HG02852 (cell line): Measurements from ENCODE around the gene YEATS2.
"Not testable (repeated sequence)": the region's sequence is repeated elsewhere in the genome, so short reads cannot be mapped to it uniquely, and the experiment has no call there.

Experiments used
- ATAC-seq: cut with Tn5 transposase; IDR thresholded peaks from one replicate; pipeline ENCODE4 v1.9.1; 2021; ENCODE audit warnings: mild to moderate bottlenecking, moderate library complexity; ENCODE audit not compliant: unreplicated experiment

YEATS2 gene

DNA sequence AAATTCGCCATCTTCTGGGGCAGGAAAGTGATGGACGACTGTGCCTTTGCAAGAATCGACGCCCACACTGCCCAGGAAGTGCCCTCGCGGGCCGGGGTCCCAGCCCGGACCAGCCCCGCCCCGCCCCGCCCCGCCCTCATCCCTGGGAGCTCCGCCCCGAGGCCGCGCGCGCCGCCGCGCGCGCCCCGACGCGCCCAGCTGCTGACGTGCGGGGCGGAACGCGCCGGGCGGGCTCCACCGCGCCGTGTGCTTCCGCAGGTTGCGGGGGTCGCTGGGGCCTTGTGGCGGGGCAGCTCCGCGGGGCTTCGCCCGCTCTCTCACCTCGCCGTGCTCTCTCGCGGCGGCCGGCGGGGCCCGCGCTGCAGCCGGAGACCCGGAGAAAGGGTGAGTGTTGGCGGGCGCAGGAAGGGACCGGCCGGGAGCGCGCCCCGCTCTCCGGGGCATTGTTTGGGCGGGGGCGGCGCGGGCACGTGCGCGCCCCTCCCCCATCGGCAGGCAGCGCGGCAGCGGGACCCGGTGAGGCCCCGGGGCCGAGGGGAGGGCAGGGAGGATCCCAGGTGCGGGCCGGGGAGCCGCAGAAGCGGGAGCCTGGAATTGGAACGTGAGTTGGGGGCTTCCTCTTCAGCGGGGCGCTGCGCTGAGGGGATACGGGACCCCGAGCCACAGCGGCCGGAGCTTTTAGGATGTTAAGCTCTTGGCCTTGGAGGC lies at the start of gene YEATS2:
Gene YEATS2, plus strand, starts transcription at position 188 of the 708 bp plus-strand sequence. CDS start 17,366 bp downstream, outside the sequence.
- peak; percentile 86 for ATAC-seq

- ATAC-seq, result no peak
Observed at GRCh38 chr3:183650554-183650953, 47.0 kb upstream of the YEATS2 start.

DNA sequence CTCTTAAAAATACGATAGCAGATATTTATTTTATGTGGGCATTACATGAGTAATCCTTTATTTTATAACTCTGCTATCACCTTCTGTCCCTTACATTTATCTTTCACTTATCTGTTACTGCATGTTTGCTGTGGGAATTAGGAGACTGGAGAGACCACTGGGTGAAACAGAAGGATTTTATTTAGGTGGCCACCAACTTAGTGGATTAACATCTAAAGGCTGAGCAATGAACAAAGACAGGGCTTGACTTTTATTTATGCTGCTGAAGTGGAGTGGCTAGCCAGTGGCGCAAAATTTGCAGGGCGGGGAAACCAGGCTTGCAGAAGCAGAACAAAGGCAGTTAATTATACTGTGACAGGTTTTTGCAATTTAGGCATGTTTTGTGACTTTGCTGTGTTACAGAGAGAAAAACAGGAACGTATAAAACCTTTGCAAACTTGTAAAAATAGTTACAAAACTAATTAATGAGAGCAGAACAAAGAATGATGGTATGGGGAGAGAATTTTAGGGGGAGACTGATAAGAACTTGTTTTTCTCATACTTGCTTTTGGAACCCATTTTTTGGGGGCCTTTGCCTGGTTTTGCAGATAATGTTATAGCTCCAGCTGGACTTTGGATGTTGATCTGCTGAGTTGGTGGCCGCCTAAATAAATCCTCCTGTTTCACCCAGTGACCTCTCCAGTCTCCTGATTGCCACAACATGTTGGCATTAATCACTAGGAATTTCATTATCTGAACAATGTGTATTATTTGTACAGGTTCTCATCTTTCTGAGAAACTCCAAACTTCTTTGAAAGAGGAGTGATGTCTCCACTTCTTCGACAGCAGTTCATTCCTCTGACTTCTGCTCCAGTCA lies 44.2 kb upstream of the YEATS2 start:
- no peak for ATAC-seq

- ATAC-seq, result no peak
Observed at GRCh38 chr3:183654727-183655126, 42.9 kb upstream of the YEATS2 start.

DNA sequence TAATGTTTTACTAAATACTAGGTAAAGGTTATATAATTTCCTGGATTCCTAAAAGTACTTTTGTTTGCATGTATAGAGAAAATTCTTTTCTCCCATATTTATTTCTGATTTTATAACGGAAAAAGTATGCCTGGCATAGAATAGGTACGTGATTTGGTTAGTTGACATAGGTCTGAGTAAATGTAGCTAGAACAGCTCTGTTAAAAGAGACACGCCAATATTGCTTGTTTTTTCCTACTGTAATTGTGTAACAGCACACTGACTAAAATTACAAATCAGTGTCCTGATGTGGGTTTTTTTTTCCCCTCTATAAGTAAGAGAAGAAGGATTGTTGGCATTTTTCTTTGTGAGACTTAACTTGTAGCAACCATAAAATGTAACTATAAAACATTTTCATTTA lies 35.5 kb upstream of the YEATS2 start:
- no peak for ATAC-seq

GRCh38 chr3:183664913-183665381 lies 32.6 kb upstream of the YEATS2 start:
- no peak for ATAC-seq

- ATAC-seq, result no peak
Observed at GRCh38 chr3:183680061-183680460, 17.5 kb upstream of the YEATS2 start.

- no peak for ATAC-seq
Observed at GRCh38 chr3:183687705-183688104, 9.9 kb upstream of the YEATS2 start.

DNA sequence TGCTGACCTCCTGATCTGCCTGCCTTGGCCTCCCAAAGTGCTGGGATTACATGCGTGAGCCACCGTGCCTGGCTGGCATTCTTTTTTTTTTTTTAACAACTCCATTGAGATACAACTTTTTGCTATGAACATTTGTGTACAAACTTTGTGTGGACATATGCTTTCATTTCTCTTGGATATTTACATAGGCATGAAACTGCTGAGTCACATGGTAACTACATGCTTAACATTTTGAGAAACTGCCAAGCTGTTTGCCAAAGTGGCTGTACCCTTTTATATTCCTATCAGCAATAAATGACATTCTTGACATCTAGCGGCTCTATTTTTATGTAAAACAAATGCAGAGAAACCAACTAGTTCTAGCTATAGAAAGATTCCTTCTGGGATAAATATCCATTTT lies 8.7 kb upstream of the YEATS2 start:
- no peak for ATAC-seq

GRCh38 chr3:183689621-183690020 lies 8.0 kb upstream of the YEATS2 start:
- ATAC-seq, result not testable (repeated sequence)

DNA sequence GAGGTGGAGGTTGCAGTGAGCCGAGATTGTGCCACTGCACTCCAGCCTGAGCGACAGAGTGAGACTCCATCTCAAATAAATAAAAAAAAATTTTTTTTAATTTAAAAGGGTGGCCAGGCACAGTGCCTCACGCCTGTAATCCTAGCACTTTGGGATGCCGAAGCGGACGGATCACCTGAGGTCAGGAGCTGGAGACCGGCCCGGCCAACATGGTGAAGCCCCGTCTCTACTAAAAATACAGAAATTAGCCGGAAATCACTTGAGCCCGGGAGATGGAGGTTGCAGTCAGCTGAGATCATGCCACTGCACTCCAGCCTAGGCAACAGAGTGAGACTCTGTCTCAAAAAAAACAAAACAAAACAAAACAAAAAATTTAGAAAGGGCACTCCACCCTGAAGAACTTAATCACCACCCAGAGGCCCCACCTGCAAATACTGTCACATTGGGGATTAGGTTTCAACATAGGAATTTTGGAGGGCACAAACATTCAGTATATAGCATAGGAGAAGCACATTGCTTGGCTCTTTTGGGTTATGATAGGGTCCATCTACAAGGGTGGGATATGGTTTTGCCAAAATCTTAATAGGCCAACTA lies 7.1 kb upstream of the YEATS2 start:
- ATAC-seq, result no peak

DNA sequence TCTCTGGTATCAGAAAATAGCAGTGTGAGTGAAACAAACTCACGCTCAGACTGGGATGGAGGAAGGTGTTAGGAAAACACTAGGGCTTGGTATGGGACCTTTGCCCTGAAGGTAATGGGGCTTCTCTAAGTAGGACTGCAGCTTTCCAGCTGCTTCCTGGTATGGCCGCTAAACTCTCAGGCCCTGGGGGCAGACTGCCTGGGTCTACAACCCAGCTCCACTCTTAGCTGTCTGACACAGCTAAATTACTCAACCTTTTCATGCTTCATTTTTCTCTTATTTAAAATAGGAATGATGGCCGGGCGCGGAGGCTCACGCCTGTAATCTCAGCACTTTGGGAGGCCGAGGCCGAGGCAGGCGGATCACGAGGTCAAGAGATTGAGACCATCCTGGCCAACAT lies 5.2 kb upstream of the YEATS2 start:
- no peak for ATAC-seq

GRCh38 chr3:183695569-183696364 lies 1.8 kb upstream of the YEATS2 start:
- ATAC-seq, result no peak

DNA sequence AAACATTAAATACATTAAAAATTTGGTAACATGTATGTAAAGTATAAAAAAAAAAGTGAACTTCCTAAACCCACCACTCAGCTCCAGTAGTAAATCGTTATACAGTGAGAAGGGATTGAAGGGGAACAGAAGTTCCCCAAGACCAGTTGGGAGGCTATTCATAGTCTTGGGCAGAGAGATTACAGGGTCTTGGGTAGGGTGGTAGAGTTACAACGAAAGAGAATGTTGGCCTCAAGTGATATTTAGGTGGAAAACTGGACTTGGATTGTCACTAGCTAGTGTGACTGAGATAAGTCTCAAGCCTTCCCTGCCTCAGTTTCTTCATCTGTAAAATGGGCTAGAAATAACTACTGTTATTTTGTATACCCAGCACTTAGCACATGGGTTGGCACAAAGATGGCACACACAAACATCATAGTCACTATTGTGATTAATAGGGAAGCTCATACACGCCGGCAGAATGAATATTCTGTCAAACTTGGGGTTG lies 431 bp upstream of the YEATS2 start:
- ATAC-seq, result no peak

DNA sequence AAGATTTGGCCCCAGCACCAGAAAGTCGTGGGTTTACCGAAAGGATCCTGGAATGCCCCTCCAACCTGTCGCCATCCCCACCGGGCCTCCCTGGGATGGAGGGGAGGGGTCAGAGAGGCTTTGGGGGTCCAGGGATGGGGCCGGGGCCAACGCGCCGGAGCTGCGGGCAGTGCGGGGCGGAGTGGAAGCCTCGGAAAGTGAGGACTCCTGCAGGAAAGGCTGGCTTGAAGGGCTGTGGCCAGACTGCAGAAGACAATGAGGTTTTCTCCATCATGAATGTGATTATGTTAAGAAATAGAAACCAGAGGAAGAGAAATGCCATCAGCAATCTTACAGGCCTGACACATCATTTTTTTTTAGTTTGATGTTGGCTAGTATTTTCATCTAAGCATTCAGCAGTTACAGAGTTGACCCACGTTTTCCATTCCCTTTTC lies 738 bp downstream of the YEATS2 start:
- peak; percentile 28 for ATAC-seq

DNA sequence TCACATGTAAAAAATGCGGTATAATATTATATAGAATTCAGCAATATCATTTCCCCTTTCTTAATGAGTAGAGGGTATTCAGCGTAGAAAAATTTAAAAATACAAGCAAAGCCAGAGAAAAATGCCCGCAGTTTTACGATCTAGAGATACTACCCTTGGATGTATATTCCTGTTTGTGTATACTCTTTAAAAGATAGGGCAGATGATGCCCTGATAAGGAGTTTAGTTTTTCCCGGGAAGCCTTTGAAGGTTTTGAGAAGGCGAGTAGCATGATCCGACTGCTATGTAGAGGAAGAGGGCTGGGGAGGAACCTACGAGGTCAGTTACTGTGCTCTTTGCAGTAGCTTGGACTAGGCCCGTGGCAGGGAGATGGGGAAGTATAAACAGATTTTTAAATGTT lies 1.2 kb downstream of the YEATS2 start:
- ATAC-seq, result no peak

- ATAC-seq, result no peak
Observed at GRCh38 chr3:183699238-183699947, 1.8 kb downstream of the YEATS2 start.

DNA sequence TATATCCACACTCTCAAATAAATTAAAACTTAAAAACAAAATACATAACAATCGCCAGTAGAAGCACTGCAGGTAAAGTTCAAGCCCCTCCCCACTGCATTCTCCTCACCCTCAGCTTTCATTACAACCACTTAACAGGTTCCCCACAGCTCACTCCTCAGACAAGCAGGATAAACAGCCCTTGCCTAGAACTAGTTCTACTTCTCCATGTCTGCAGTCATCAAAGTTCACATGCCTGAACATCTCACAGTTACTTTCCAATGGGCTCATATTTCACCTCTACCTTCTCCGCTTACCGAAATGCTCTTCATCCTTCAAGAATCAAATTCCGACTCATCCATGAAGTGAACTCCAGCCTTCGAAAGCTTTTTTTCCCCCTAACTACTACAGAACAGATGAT lies 4.1 kb downstream of the YEATS2 start:
- ATAC-seq, result no peak

DNA sequence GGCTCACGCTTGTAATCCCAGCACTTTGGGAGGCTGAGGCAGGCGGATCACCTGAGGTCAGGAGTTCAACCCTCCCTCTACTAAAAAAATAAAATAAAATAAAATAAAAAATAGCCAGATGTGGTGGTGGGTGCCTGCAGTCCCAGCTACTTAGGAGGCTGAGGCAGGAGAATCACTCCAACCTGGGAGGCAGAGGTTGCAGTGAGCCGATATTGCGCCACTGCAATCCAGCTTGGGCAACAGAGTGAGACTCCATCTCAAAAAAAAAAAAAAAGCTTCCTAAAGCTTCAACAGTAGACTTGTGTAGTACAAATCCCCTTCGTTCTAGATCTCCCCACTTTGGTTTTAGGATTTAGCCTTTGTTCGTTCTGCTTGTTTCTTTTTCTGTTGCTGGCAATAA lies 6.3 kb downstream of the YEATS2 start:
- not testable (repeated sequence) for ATAC-seq

GRCh38 chr3:183710231-183710630 lies 12.6 kb downstream of the YEATS2 start:
- ATAC-seq, result no peak
